LoVo (cell line): ENCODE measurements around the gene TRMT61A.

Source experiments
- DNase-seq: peaks from one replicate; pipeline ENCODE4 v3.0.0-alpha.2; 2016; ENCODE audit warnings: low spot score

TRMT61A gene

DNA sequence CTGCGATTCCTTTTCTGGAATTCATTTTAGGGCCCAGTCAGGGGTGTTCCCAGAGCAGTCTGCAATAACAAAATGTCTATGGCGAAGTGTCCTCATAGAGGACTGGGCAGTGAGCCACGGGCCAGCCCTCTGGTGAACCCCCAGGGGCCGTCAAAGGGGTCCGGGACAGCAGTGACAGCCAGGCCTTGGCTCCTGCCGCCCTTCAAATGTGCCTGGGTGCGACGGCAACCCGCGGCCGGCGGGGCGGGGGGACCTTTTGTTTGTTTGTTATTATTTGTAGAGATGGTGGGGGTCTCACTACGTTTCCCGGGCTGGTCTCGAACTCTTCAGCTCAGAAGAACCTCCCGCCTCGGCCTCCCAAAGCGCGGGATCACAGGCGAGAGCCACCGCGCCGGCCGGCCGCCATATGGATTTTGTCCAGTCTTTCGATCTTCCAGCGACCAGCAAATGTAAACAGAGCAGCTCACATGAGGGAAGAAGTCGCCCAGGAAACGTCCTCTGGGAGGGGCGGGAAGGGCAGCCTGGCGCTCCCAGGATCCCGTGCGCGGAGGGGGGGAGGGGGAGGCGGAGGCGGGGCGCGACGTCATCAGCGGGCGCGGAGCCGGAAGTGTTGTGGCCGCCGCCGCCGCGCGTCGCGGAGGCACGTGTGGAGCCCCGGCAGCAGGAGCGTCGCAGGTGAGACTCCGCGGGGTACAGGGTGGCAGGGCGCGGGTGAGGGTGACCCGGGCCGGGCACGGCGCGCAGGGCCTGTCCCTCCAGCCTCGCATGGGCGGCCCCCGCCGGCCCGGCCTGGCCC, at the start of gene TRMT61A:
Gene TRMT61A (plus strand): TSS at position 610 of the 796 bp plus-strand sequence. CDS start 783 bp downstream, outside the sequence.
- DNase-seq, result peak; percentile 91

GRCh38 chr14:103480595-103480994, 48.4 kb upstream of the TRMT61A start:
- DNase-seq, result no peak

- no peak for DNase-seq
Measured at GRCh38 chr14:103483600-103483999, 45.4 kb upstream of the TRMT61A start.

- no peak for DNase-seq
Measured at GRCh38 chr14:103485504-103485903, 43.5 kb upstream of the TRMT61A start.

- no peak for DNase-seq
Measured at GRCh38 chr14:103488071-103488470, 40.9 kb upstream of the TRMT61A start.

GRCh38 chr14:103488960-103489359, 40.0 kb upstream of the TRMT61A start:
- no peak for DNase-seq

GRCh38 chr14:103489621-103490020, 39.4 kb upstream of the TRMT61A start:
- DNase-seq, result no peak

- DNase-seq, result no peak
Measured at GRCh38 chr14:103491691-103492090, 37.3 kb upstream of the TRMT61A start.

GRCh38 chr14:103492156-103492925, 36.7 kb upstream of the TRMT61A start:
- no peak for DNase-seq

DNA sequence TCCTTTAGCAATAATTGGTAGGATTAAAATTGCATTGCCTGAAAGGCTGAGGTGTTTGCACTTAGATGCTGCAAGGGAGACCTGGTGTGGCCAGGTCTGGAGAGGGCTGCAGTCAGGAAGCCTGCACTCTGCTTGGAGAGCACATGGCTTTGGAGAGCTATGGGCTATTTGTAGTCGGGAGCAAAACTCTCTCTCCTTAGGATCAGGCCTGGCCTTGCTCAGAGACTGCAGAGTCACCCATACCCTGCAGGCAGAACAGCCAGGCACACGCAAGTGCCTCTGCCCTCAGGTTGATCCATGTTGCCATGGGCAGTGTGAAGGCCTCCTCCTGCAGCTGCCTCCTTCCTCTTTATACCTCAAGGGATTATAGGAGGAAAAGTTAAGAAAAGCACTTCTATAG, 33.1 kb upstream of the TRMT61A start:
- no peak for DNase-seq

- DNase-seq, result no peak
Measured at GRCh38 chr14:103496776-103497175, 32.2 kb upstream of the TRMT61A start.

DNA sequence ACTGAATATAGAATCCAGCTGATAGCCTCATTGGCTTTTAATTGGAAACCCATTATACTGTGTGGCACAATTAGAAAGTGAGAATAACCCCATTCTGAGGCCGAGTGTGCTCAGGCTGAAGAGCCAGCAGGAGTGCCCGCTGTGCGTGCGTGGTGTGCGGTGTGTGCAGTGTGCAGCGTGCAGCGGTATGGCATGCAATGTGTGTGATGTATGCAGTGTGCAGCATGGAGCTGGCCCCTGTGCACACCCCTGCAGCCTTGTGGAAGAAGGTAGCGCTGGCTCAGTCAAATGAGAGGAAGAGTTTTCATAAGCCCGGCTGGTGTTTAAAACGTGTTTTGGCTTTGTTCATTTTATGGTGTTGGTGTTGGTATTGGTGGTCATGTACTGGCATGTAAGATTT, 29.3 kb upstream of the TRMT61A start:
- no peak for DNase-seq

GRCh38 chr14:103500148-103500990, 28.6 kb upstream of the TRMT61A start:
- DNase-seq, result peak; percentile 65

GRCh38 chr14:103501041-103501870, 27.7 kb upstream of the TRMT61A start:
- no peak for DNase-seq

GRCh38 chr14:103501921-103502669, 26.9 kb upstream of the TRMT61A start:
- DNase-seq, result no peak

GRCh38 chr14:103502877-103503276, 26.1 kb upstream of the TRMT61A start:
- no peak for DNase-seq

DNA sequence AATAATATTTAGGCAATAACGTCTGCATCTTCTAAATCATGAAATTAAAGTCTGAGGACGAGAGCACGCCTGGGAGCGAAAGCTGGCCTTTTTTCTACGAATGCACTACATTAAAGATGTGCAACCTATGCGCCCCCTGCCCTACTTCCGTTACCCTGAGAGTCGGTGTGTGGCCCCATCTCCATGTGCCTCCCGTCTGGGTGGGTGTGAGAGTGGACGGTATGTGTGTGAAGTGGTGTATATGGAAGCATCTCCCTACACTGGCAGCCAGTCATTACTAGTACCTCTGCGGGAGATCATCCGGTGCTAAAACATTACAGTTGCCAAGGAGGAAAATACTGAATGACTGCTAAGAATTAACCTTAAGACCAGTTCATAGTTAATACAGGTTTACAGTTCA, 25.7 kb upstream of the TRMT61A start:
- no peak for DNase-seq

DNA sequence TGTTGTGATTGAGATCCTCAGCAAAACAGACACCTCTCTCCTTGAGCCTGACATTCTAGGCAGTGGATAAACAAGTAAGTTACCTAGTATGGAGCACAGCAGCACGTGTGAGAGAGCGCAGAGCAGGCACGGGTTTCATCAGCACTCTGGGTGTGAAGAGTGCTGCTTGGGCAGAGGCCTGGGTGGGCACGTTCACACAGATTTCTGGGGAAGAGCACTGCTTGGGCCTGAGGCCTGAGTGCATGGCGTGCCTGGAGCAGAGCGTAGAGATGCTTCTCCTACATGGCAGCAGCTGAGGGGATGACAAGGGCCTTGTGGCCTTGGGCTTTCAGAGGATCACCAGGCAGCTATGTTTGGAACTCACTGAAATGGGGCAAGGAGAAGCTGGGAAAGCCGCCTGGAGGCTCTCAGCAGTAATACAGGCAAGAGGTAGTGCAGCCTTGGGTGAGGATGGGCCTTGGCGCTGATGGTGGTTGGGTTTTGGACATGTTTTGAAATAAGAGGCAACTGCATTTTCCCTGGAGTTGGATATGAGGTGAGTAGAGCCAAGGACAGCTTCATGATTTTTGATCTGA, 23.9 kb upstream of the TRMT61A start:
- no peak for DNase-seq

GRCh38 chr14:103507751-103508150, 21.2 kb upstream of the TRMT61A start:
- DNase-seq, result no peak
